HCT116 (cell line): ENCODE results near the gene BCO2. TPM values are rescaled to one million over a fixed set of nuclear protein-coding genes. Genes with fewer than 3 reads are reported as not detected.

Source experiments
- ATAC-seq: fragments of 200-7000 bp; cut with Tn5 transposase; 2 replicates; pipeline ENCODE4 v1.9.1; 2020; ENCODE audit warnings: mild to moderate bottlenecking, moderate library complexity
- BruUV-seq: library from RNA; stranded (reverse); fragments of 400-500 nt; replicated peaks from 2 replicates; lab custom pipeline; 2021; lab: Mats Ljungman, UMichigan
- CTCF ChIA-PET: fragments of 300-600 bp; sonication (Branson Sonifier 250); formaldehyde crosslinking; loops from one replicate; lab custom pipeline; 2021; ENCODE audit warnings: antibody characterized with exemption; lab: Charles Lee
- POLR2A ChIA-PET: fragments of 300-600, 350-600 bp; sonication (Branson Sonifier 250); formaldehyde crosslinking; loops from one replicate; lab custom pipeline; 2021; ENCODE audit warnings: antibody characterized with exemption; lab: Charles Lee
- RAD21 ChIA-PET, 2 experiments: fragments of 300-600 bp; sonication (Branson Sonifier 250); formaldehyde crosslinking; loops; one replicate each; lab custom pipeline; 2023; ENCODE audit warnings: low total read pairs in 2 of 2; ENCODE audit not compliant: uncharacterized antibody in 2 of 2, unreplicated experiment in 2 of 2, low non-redundant PET in 1 of 2; lab: Charles Lee
- DNase-seq: peaks from one replicate; pipeline ENCODE4 v3.0.0-alpha.2; 2010; ENCODE audit warnings: low read depth, low spot score
- H2AFZ ChIP-seq: fragments of 200-600 bp; shearing (Covaris generic), sonication (generic); 2 replicates; pipeline ENCODE4 v1.6.1; 2017; ENCODE audit warnings: low read depth, mixed run types, mixed read lengths, antibody characterized with exemption, low read length; ENCODE audit not compliant: poor library complexity, severe bottlenecking
- H3K27ac ChIP-seq: 2 replicates; pipeline ENCODE4 v1.5.1; 2012; ENCODE audit warnings: low read depth, low read length
- H3K27me3 ChIP-seq: fragments of 200-600 bp; sonication (generic); 2 replicates; pipeline ENCODE4 v1.6.1; 2016; ENCODE audit warnings: mixed run types, low read length, mixed read lengths; ENCODE audit not compliant: insufficient read depth
- H3K36me3 ChIP-seq, 2 experiments: fragments of 200-500 bp in 1 of 2; fragments of 200-600 bp in 1 of 2; sonication (Bioruptor generic) in 1 of 2; sonication (generic) in 1 of 2; 2 replicates each; pipeline versions ENCODE4 v1.5.1 to v1.6.1; 2014 to 2016; ENCODE audit warnings: low read length in 2 of 2, inconsistent platforms in 1 of 2, mixed read lengths in 1 of 2, mixed run types in 1 of 2; ENCODE audit not compliant: insufficient read depth in 2 of 2, control insufficient read depth in 1 of 2
- H3K4me1 ChIP-seq, 2 experiments: fragments of 200-600 bp in 1 of 2; sonication (generic) in 1 of 2; 2 replicates each; pipeline versions ENCODE4 v1.5.1 to v1.6.1; 2012 to 2017; ENCODE audit warnings: low read length in 2 of 2, inconsistent platforms in 1 of 2, mild to moderate bottlenecking in 1 of 2, mixed read lengths in 1 of 2, mixed run types in 1 of 2, moderate library complexity in 1 of 2; ENCODE audit not compliant: insufficient read depth in 2 of 2, control insufficient read depth in 1 of 2
- H3K4me2 ChIP-seq: fragments of 200-600 bp; sonication (generic); 2 replicates; pipeline ENCODE4 v1.6.1; 2017; ENCODE audit warnings: mixed run types, low read length, mixed read lengths
- H3K4me3 ChIP-seq, 2 experiments: fragments of 200-600 bp in 1 of 2; sonication (generic) in 1 of 2; replicated peaks in 1 of 2; 2 replicates each; pipeline ENCODE4 v1.5.1; 2011 to 2016; ENCODE audit warnings: low read length in 2 of 2, control low read depth in 1 of 2, low read depth in 1 of 2, mild to moderate bottlenecking in 1 of 2, mixed read lengths in 1 of 2, mixed run types in 1 of 2
- H3K79me2 ChIP-seq: fragments of 200-600 bp; sonication (generic); 2 replicates; pipeline ENCODE4 v1.6.1; 2017; ENCODE audit warnings: mild to moderate bottlenecking, mixed run types, low read length, moderate library complexity, mixed read lengths; ENCODE audit not compliant: insufficient read depth
- H3K9ac ChIP-seq: fragments of 200-600 bp; sonication (generic); 2 replicates; pipeline ENCODE4 v1.6.1; 2016; ENCODE audit warnings: low read length, mixed read lengths
- H3K9me2 ChIP-seq: fragments of 200-600 bp; sonication (generic), shearing (Covaris generic); 2 replicates; pipeline ENCODE4 v1.6.1; 2017; ENCODE audit warnings: mixed run types, mild to moderate bottlenecking, moderate library complexity; ENCODE audit not compliant: insufficient read depth
- H3K9me3 ChIP-seq, 2 experiments: fragments of 200-500 bp in 1 of 2; fragments of 200-600 bp in 1 of 2; sonication (Bioruptor generic) in 1 of 2; sonication (generic) in 1 of 2; 2 replicates each; pipeline ENCODE4 v1.6.1; 2014 to 2017; ENCODE audit warnings: low read length in 2 of 2, mixed read lengths in 2 of 2, inconsistent platforms in 1 of 2, low read depth in 1 of 2, mild to moderate bottlenecking in 1 of 2, mixed run types in 1 of 2, moderate library complexity in 1 of 2; ENCODE audit not compliant: control insufficient read depth in 1 of 2, insufficient read depth in 1 of 2
- H4K20me1 ChIP-seq: fragments of 200-600 bp; sonication (generic), shearing (Covaris generic); 2 replicates; pipeline ENCODE4 v1.6.1; 2017; ENCODE audit warnings: mixed run types, mild to moderate bottlenecking, moderate library complexity; ENCODE audit not compliant: insufficient read depth
- ATF3 ChIP-seq: IDR thresholded peaks from 2 replicates; pipeline ENCODE4 v1.6.1; 2012
- EGR1 ChIP-seq: IDR thresholded peaks from 2 replicates; pipeline ENCODE4 v1.6.1; 2012; ENCODE audit warnings: low read depth
- ELF1 ChIP-seq: IDR thresholded peaks from 2 replicates; pipeline ENCODE4 v1.6.1; 2012; ENCODE audit warnings: low read depth, borderline replicate concordance
- EZH2phosphoT487 ChIP-seq: fragments of 200-600 bp; IDR thresholded peaks from 2 replicates; pipeline ENCODE4 v1.6.1; 2018; ENCODE audit warnings: antibody characterized with exemption, borderline replicate concordance
- FOSL1 ChIP-seq: IDR thresholded peaks from 2 replicates; pipeline ENCODE4 v1.6.1; 2012; ENCODE audit warnings: low read depth
- POLR2A ChIP-seq: IDR thresholded peaks from 2 replicates; pipeline ENCODE4 v1.7.0; 2011; ENCODE audit warnings: borderline replicate concordance; ENCODE audit not compliant: insufficient read depth, insufficient read length; ENCODE audit errors: extremely low read depth
- POLR2AphosphoS5 ChIP-seq: IDR thresholded peaks from 2 replicates; pipeline ENCODE4 v1.6.1; 2011; ENCODE audit warnings: mild to moderate bottlenecking, low read depth, low read length, moderate library complexity
- REST ChIP-seq: IDR thresholded peaks from 2 replicates; pipeline ENCODE4 v1.6.1; 2012; ENCODE audit warnings: low read depth
- SIN3A ChIP-seq: IDR thresholded peaks from 2 replicates; pipeline ENCODE4 v1.6.1; 2012; ENCODE audit warnings: low read depth
- SP1 ChIP-seq: IDR thresholded peaks from 2 replicates; pipeline ENCODE4 v1.6.1; 2012; ENCODE audit warnings: low read depth
- SRF ChIP-seq: IDR thresholded peaks from 2 replicates; pipeline ENCODE4 v1.6.1; 2012; ENCODE audit warnings: low read depth
- TCF7L2 ChIP-seq: IDR thresholded peaks from 2 replicates; pipeline ENCODE4 v1.7.0; 2011; ENCODE audit warnings: borderline replicate concordance, inconsistent platforms; ENCODE audit not compliant: insufficient read depth, insufficient read length; ENCODE audit errors: extremely low read depth
- YY1 ChIP-seq: IDR thresholded peaks from 2 replicates; pipeline ENCODE4 v1.6.1; 2011; ENCODE audit warnings: low read length, low read depth, moderate library complexity, mild to moderate bottlenecking; ENCODE audit not compliant: insufficient replicate concordance; ENCODE audit errors: extremely low read depth
- ZBTB33 ChIP-seq: IDR thresholded peaks from 2 replicates; pipeline ENCODE4 v1.6.1; 2011; ENCODE audit warnings: mild to moderate bottlenecking, low read length, moderate library complexity; ENCODE audit not compliant: insufficient replicate concordance; ENCODE audit errors: extremely low read depth
- ZNF274 ChIP-seq: fragments of 200-500 bp; sonication (Bioruptor generic); IDR thresholded peaks from 2 replicates; pipeline ENCODE4 v1.6.1; 2014; ENCODE audit warnings: mild to moderate bottlenecking, low read depth, low read length, inconsistent platforms
- intact Hi-C: fragments of 100-400 bp; cut with micrococcal nuclease; formaldehyde crosslinking; loops from 2 replicates; pipeline ENCODE4 v1.10.0; 2022
- total RNA-seq: library from RNA; stranded (reverse); gene quantifications from one replicate; pipeline ENCODE4 v1.2.1, GENCODE V29; 2021; ENCODE audit not compliant: unreplicated experiment
- TF ChIP-seq, protein P1 (sequence below): IDR thresholded peaks from 2 replicates; pipeline ENCODE4 v1.6.1; 2012

Gene BCO2
- total RNA-seq, 1 experiment from 2014 or later, result 4.0 TPM

DNA sequence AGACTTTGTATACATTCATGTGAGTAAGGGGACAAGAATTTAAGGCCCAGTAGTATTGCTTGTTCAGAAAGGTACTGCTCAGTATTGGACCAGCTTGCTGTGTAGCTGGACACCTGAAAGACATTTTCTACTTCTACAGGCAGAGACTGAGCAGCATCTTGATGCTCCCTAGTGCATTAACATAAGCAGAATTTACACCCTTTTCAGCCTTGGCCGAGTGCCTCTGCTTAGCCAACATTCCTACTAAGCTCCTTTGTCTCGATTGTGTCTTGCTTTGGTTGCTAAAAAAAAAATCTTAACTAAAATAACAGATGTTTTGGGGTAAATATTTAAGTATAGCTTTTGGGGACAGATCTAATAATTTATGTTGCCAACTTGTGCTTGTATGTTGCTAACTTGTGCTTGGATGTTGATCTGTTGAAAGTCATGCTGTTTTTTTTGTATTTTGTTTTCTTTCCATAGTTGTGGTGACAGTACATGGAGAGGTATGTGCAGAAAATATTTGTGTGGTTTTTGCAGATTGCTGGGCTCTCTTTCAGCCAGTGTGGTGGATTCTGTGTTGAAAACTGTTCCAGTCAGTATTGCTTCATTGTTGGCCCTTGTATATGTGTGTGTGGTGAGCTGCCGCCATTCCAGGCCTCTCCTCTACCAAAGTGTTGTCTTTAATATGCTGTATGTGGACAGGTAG is 54.6 kb downstream of the BCO2 start:
- Histone ChIP-seq H3K27me3 (no peaks in the 10 kb centered on the region), H3K4me2 (no peak overlapping the region), H3K27ac (no peak overlapping the region), H2AFZ (no peak overlapping the region), H3K36me3 (peaks cover 0 to 6% of the 10 kb centered on the region in 2 experiments; a peak in 2 of 4 replicates), H3K4me1 (peaks cover 4 to 9% of the 10 kb centered on the region in 2 experiments), H3K9me3 (no peaks in the 10 kb centered on the region), H3K9ac (no peak overlapping the region), H3K79me2 (peaks cover 55% of the 10 kb centered on the region), H3K4me3 (no peak overlapping the region), H4K20me1 (no peaks in the 10 kb centered on the region), H3K9me2 (no peaks in the 10 kb centered on the region)
- ATAC-seq, result no peak
- ChIA-PET POLR2A (no interaction called here), CTCF (no interaction called here), RAD21 (no interaction called here)
- DNase-seq, result no peak
- intact Hi-C loops, result no loop called here
- TF ChIP-seq ZBTB33 (no peak), TCF7L2 (no peak), ELF1 (no peak), REST (no peak), ZNF274 (no peak), POLR2A (no peak), SP1 (no peak), SRF (no peak), ATF3 (no peak), SIN3A (no peak), EZH2phosphoT487 (no peak), YY1 (no peak), POLR2AphosphoS5 (no peak), EGR1 (no peak), FOSL1 (no peak)
- TF ChIP-seq, protein P1, sequence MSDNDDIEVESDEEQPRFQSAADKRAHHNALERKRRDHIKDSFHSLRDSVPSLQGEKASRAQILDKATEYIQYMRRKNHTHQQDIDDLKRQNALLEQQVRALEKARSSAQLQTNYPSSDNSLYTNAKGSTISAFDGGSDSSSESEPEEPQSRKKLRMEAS, result no peak
- BruUV-seq, result no TSS peak
